ENCODE measurements around the gene NGF.

The NGF gene

GRCh38 chr1:115278211-115278610, 59.8 kb downstream of the NGF start:
- DNase-seq, result no peak

DNA sequence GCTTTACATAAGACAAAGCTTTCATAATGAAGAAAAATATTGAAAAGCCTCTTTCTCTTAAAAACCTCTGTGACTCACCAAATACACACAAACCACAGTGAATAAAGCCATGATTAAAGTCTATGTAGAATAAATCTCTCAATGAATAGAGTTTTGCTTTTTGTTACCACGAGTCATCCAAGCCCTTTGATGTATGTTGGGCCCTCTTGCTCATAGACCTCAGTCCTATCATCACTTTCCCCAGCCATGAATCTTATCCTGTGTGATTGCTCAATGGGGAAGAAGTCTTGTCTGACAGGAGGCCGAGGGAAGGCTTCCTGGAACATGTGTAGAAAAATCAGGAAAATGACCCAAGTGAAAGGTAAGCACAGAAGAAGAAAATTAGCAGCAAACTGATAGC, 60.8 kb downstream of the NGF start:
- DNase-seq, result no peak

- DNase-seq, result no peak
Observed at GRCh38 chr1:115275216-115275615, 62.8 kb downstream of the NGF start.

DNA sequence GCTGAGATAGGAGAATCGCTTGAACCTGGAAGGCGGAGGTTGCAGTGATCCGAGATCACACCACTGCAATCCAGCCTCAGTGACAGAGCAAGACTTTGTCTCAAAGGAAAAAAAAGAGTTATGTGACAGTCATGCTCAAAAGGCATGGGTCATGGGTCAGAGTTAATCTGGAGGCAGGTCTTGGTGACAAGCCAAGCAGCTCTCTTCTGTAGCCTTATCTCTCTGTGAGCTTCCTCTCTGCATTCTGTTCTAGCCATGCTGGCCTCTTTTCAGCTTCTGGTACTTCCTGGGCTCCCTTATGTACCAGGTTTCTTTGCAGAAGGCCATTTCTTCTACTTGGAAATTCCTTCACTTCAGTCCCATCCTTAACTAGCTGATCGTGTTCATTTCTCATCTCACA, 63.6 kb downstream of the NGF start:
- DNase-seq, result no peak

DNA sequence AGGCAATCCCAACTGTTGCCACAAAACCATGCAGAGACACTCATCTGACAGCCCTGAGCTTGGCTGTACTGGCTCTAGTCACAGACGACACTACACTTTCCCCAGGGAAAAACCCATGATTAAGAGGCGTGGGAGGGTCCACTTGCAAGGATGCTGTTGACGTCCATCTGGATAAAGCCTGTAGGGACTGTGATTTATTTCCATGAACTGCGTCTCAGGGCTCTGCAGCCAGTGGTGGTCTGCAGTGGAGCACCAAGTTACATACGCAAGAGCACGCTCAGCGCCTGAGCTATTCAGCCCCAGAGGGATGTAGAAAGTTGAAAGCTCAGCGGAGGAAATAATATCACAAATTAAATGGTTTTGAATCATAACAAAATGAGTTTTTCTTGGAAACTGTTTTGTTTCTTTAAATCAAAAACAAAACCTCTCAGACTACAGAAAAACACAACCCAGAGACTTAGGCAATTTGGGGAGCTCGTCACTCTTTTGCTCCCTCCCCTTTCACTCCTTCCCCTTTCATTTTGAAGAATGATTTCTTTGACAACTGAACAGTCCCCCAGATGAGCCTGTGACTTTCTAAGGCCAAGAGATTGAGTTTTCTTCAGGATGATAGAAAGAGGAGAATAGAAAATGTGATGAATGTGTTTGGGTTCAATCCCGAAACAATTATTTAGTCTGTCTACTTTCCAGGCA, 71.2 kb downstream of the NGF start:
- DNase-seq, result no peak

DNA sequence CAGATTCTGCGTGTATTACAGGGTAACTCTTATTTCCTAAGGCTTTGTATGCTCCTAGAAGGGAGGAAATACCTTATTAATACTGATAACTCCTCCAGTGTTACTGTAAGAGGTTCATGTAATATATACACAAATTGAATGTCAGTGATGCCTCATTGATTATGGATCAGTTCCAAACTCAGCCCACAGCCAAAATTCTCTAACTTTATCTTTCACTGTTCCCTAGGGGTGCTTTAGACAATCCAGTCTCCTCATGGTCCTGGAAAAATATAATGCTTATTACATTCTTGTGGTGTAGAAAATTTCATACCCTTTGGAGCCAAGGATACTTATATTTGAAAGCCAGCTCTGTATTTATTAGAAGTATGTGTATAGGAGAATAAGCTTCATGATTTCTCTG, 73.0 kb downstream of the NGF start:
- no peak for DNase-seq

- no peak for DNase-seq
Observed at GRCh38 chr1:115262886-115263285, 75.2 kb downstream of the NGF start.

- no peak for DNase-seq
Observed at GRCh38 chr1:115261496-115261895, 76.6 kb downstream of the NGF start.

- no peak for DNase-seq
Observed at GRCh38 chr1:115258302-115258866, 79.7 kb downstream of the NGF start.

DNA sequence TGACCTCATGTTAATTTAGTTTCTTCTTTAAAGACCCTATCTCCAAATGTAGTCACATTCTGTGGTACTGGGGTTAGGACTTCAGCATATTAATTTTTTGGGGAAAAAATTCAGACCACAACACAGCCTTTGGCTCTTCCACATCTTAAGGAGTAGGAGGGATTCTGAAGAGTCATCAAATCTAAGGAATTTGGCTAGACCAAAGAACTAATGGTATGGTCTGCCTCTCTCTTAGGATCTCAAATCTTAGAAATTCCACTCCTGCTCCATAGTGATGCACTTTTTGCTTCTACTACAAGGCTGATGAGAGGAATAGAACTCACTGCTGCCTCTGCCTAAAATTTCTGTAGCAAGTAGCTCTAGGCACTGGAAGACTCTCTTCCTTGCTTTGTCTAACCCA, 80.5 kb downstream of the NGF start:
- no peak for DNase-seq

GRCh38 chr1:115255154-115255553, 82.9 kb downstream of the NGF start:
- no peak for DNase-seq

DNA sequence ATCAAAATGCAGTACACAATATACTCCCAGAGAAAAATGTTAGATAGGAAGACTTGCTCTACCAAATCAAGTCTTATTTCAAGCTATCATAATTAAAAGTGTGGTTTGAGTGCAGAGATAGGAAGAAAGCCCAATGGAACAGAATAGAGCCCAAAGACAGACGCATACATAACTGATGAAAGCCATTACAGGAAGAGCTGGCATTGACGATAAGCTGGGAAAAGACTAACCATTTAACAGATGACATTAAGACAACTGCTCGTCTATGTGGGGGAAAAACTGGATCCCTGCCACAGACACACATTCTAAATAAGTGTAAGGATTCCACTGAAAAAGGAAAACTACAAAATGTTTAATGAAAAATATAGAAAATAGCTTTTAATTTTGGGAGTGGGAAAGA, 85.5 kb downstream of the NGF start:
- DNase-seq, result no peak

- DNase-seq, result no peak
Observed at GRCh38 chr1:115251856-115252255, 86.2 kb downstream of the NGF start.

DNA sequence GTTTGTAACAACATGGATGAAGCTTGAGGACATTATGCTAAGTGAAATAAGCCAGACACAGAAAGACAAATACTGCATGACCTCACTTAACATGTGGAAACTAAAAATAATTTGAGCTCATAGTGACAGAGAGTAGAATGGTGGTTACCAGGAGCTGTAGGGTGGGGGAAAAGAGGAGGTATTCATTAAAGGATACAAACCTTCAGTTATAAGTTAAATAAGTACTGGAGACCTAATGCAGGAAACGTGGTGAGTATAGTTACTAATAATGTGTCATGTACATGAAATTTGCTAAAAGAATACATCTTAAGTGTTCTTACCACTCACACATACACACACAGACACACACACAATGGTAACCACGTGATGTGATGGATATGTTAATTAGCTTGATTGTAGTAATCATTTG, 86.7 kb downstream of the NGF start:
- no peak for DNase-seq

- no peak for DNase-seq
Observed at GRCh38 chr1:115246526-115246925, 91.5 kb downstream of the NGF start.

DNA sequence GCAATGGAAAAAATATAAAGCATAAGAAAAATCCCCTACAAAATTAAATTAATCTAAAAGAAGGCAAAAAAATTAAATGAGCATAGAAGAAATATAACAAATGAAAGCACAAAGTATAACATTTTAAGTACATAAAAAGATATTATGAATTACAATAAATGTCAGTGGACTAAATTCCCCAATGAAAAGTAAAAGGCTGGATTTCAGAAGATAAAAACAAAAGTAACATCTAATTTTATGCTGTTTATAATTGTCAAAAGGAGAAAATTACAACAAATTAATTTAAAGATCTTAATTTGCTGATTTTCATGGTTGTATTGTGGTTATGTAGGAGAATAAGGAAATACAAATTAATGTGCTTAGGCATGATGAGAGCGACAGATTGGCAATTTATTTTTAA, 92.8 kb downstream of the NGF start:
- no peak for DNase-seq

GRCh38 chr1:115242543-115242942, 95.5 kb downstream of the NGF start:
- no peak for DNase-seq

GRCh38 chr1:115241309-115241708, 96.7 kb downstream of the NGF start:
- no peak for DNase-seq

DNA sequence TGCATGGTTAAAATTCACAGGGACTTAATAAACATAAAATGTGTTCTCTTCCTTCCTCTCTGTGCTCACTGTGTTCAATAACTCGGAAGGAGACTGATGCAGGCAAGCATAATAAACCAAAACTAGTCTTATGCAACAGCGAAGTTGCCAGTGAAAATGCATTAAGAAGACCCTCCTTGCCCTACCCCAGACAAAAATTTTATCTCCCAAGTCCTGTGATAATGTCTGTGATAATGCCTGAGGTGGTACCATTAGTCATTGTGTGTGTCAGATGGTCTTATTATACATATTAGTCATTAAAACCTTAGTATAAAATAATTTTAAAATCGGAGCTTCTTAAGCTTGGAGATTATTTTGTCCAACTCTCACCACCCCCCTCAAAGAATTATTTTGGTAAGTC, 97.8 kb downstream of the NGF start:
- DNase-seq, result no peak

DNA sequence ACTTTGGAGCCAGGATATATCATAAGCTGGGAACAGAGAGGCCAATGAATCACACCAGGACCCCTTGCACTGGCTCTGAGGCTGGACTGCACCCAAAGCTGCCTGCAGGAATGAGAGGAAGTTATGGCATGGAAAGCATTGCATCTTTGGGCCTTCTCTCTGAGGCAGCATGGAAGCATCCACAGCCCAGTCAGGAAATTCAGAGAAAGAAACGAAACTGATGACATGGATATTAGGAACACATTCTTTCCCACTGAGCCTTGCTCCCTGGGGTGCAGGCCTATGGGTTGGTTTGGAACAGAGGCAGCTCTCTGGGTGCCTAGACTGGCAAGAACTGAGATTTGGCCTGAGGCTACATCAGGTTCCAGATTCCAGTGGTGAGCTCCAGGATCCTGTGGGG, 98.6 kb downstream of the NGF start:
- DNase-seq, result no peak

DNA sequence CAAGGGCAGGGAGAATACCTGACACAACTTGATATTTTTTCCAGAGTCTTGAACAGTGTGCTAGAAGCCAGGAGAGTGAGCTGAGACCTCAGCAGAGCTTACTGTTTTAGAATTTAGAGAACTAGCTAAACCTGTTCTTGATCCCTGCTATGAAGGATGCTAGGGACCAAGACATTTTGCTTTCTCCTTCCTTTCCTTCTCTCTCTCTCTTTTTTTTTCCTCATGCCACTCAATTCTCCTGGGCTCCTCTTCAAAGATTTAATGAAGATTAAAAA, 99.0 kb downstream of the NGF start:
- no peak for DNase-seq

DNA sequence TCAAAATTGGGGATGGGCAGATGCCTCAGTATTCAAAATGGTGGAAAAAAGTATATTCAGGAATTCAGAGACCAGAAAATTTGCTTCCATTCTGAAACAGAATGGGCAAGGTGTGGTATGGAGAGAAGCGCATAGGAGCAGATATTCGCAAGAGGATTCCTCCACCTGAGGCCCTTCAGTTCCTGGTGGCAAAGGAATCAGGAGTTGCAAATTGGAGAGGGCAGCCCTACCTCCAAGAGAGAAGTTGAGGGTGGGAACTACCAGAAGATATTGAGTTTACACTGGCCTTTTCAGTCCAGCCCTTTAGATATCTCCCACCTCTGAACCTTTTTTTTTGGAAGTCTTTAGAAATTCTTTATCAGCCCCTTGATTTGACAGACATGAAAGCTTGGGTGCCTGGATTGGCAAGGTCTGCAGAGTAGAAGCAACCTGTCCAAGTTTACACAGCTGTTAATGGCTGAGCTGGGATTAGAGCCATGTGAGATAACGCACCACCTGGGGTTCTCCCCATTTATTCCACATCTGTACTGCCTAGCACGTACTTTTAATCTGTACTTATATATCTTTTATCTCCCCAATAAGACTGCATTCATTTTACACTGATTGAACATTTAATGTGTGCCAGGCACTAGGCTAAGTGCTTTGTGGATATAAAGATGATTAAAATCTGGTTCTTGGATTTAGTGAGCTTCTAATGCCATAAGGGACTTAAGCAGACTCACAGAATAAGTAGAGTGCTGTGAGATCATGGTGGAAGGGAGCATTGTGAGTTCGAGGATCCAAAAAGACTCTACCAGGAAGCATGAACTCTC, 99.5 kb downstream of the NGF start:
- no peak for DNase-seq

- no peak for DNase-seq
Observed at GRCh38 chr1:115237507-115237906, 100.5 kb downstream of the NGF start.

DNA sequence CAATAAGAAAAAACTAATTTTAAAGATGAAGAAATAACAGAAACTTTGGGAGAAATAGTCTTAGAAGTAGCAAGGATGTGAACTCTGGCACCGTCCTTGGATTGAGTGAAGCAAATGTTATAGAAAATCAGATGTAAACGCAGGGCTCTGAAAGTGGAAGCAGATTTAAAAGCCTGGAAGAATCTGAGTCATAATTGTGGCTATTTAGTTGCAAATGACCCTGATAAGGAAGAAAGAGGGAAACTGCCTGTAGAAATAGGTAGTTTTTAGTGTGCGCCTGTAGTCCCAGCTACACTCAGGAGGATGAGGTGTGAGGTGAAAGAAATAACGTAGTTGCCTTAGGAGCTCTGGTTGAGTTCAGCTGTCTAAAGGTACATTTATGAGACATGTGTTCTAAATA, 101.0 kb downstream of the NGF start:
- no peak for DNase-seq

Data from inflammatory macrophage treated with lipopolysaccharide for 4 hours (primary cell).